CD1c-positive myeloid dendritic cell (primary cell): ENCODE results near the gene CFAP410.
"Not testable (repeated sequence)": the region's sequence is repeated elsewhere in the genome, so short reads cannot be mapped to it uniquely, and the experiment has no call there.

Experiments
- DNase-seq: peaks from one replicate; pipeline ENCODE4 v3.0.0-alpha.2; 2016; ENCODE audit errors: extremely low spot score

Gene CFAP410

DNA sequence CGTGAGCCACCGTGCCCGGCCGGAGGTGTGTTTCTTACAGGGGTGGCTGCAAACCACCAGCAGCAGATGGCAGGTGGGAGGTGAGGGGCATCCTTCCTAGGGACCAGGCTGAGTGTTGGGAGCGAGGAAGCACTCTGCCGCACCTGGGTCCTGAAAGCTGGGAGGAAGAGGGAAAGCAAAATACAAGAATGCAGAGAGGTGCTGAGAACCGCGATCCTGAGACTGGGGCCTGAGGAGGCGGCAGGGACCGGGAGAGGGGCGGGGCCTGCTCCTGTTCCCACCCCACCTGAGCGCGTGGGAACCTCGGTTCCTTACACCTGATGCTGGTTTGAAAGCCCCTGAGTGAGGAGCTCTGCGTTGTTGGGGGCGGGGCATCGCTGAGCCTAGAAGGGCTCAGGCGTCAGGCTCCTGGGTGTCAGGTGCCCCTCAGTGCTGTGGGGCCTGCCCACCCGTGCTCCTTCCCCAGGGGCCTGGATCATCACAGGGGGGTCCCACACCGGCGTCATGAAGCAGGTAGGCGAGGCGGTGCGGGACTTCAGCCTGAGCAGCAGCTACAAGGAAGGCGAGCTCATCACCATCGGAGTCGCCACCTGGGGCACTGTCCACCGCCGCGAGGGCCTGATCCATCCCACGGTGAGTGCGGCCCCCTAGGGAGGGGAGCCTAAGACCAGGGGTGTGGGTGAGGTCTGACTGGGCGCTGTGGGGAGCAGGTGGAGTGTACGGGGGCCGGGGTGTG, 29.7 kb upstream of the CFAP410 start:
- DNase-seq = no peak

DNA sequence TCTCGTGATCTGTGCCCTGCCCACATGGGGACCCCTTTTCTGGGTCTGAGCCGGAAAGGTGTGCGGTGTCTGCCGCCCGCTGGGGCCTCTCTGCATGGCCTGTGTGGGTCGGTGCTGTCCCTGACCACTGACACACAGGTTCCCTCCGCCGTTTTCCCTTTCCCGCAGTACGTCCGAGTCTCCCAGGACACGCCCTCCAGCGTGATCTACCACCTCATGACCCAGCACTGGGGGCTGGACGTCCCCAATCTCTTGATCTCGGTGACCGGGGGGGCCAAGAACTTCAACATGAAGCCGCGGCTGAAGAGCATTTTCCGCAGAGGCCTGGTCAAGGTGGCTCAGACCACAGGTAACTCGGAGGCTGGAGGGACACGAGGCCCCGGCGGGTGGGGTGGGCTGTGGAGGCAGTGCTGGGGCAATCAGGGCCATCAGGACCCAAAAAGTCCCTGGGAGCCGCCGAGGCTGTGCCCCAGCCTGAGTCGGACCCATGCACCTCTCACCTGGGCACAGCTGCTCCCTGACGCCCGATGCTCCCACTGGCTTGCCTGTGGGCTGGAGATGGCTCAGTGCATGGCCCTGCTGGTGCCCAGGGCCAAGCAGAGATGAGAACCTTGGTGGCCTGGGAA, 27.5 kb upstream of the CFAP410 start:
- DNase-seq = no peak

- no peak for DNase-seq
Measured at GRCh38 chr21:44365967-44366585, 26.9 kb upstream of the CFAP410 start.

DNA sequence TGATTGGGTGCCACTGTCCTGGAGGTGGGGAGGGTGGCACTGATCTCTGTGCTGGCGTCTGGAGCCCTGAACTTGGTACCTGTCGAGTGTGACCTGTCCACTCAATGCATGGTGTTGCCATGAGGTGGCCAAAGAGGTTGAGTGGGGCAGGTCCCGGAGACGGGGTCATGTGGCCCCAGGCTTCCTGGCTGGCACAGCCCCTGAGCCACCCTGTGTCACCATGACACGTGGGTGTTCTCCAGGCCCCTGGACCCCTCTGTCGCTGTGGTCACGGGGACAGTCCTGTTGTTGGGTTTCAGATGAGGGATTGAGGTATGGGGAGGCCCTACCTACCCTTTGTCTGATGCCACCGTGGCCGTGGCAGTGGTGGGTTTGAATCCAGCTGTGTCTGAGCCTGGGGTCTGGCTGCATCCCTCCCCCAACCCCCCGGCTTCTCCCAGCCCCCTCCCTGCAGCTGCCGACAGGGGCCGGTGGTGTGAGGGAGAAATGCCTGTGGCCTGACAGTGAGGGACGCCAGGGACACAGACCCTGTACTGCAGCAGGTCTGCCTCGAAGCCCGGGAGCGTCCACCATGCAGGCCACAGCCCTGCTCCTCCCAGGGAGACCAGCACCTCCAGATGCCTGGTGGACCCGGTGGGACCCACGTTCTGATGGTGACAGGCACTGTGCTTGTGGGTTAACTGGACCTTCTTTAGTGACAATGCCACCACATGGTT, 26.2 kb upstream of the CFAP410 start:
- DNase-seq = no peak

DNA sequence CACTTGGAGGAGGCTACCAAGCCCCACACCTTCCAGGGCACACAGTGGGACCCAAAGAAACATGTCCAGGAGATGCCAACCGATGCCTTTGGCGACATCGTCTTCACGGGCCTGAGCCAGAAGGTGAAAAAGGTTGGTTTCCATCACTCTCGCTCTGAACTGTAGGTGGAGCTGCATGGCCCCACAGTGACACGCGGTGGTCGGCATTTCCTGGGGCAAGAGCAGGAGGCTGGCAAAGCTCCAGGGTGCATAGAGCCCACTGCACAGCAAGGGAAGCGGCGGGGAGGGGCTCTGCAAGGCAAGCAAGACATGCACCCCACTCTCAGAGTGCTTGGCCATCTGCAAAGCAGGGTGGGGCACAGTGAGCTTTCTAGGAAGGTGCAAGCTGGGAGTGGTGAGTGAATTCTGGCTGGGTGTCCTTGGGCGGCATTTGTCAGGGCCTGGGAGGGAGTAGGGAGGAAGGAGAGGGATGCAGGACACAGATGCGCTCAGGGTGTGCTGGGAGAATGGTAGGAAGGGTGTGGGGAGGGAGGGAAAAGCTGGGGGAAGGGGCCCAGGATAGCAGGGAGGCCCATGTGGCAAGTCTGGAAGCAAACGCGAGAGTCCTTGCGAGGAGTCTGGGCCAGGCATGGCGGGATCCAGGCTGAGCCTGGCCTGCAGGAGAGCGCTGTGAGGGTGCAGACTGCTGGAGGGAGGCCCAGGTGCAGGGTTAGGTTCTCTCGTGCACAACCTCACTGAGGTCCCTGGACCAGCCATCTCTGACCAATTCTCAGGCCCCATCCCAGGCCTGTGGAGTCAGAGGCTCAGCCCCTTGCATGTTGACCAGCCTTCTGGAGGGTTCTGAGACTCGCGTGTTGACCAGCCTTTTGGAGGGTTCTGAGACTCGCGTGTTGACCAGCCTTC, 25.2 kb upstream of the CFAP410 start:
- DNase-seq = no peak

- DNase-seq = no peak
Measured at GRCh38 chr21:44363278-44363677, 24.1 kb upstream of the CFAP410 start.

- not testable (repeated sequence) for DNase-seq
Measured at GRCh38 chr21:44361903-44362302, 22.7 kb upstream of the CFAP410 start.

DNA sequence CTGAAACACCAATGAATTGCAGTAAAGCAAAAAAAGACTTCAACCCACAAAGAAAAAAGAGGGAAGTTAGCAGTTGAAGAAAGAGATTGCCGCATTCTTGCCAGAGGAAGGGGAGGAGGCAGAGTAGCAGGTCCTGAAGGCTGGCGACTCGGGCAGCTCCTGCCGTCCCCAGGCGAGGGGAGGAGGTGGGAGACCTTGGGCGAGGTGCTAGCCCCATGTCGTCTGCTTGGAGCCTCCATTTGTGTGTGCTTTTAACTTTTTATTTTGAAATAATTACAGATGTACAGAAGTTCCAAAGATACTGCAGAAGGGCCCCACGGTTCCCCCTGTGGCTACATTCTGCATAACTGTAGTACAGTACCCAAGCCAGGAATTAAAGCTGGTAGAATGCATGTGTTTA, 21.0 kb upstream of the CFAP410 start:
- DNase-seq = peak; percentile 65

GRCh38 chr21:44359396-44359795, 20.2 kb upstream of the CFAP410 start:
- DNase-seq = no peak

GRCh38 chr21:44357064-44357837, 18.1 kb upstream of the CFAP410 start:
- no peak for DNase-seq

- DNase-seq = peak; percentile 89
Measured at GRCh38 chr21:44356636-44357035, 17.4 kb upstream of the CFAP410 start.

GRCh38 chr21:44356160-44356559, 17.0 kb upstream of the CFAP410 start:
- DNase-seq = no peak

DNA sequence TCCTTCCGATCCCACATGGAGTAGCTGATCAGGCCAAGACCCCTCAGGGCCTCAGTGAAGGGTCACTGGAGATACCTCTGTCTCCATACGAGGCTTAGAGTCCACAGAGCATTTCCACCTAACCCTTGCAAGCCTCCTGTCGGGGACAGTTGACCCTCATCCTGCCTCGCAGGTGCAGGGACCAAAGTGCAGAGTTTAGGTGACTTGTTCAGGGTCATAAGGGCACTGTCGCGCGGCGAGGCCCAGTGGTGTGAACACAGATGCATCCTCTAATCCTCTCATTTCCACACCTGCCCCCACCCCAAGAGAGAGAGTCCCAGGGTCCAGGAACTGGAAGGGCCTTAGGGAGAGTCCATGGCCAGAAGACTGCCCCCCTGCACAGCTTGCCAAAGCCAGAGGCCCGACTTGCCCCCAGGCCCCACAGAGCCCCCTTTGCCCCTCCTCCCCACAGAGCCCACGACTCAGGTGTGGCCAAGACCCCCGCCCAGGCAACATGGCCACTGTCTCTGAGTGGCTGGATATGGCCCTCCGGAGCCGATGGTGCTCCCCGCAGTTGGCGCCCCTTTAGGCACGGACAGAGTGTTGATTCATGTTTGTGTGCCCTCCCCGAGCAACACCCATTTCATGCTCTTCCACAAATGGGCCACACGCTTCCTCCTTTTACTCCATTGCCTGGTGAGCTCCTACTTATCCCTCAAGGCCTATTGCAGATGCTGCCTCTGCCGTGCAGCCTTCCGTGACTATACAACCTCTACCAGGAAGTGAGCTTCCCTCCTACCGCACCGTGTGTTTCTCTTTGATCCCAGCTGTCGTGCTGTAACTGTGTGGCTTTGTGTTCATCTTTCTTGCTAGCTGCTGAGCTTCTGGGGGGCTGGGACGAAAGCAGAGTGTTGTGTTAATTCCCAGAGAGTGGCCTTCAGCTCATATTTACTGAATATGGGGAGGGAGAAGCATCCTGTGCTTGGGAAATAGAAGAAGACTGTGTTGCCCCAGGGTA, 15.9 kb upstream of the CFAP410 start:
- peak; percentile 46 for DNase-seq

- DNase-seq = peak; percentile 91
Measured at GRCh38 chr21:44354001-44354405, 14.8 kb upstream of the CFAP410 start.

DNA sequence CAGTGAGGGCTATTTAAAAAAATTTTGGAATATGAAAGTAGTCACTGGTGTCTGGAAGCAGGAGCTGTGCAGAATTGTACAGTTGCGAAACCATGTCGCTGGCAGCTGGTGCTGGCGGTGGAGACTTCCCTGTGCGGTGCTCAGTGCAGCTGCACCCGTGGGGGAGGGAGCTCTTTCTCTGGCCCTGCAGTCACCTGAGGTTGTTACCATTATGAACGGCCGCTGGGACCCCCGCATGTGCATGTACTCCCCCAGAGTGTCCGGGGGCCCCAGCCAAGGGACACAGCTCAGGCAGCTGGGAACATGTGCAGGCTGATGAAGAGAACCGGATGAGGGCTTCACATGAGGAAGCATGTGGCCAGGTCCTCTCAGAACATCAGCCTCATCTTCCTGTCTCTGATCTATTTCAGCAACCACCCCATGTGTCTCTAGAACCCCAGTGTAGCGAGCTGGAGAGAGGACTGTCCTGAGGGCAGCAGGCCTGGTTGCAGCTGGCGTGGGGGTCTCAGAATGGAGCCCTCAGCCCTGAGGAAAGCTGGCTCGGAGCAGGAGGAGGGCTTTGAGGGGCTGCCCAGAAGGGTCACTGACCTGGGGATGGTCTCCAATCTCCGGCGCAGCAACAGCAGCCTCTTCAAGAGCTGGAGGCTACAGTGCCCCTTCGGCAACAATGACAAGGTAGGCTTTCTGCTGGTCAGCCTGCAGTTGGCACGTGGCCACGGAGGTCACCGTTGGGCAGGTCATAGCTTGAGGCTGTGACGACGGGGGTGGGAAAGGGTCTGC, 14.2 kb upstream of the CFAP410 start, which contains the start of gene TRPM2:
Gene TRPM2 (plus strand): TSS at position 431 of the 780 bp plus-strand sequence. CDS start 80 bp downstream, at position 511.
- DNase-seq = peak; percentile 85

DNA sequence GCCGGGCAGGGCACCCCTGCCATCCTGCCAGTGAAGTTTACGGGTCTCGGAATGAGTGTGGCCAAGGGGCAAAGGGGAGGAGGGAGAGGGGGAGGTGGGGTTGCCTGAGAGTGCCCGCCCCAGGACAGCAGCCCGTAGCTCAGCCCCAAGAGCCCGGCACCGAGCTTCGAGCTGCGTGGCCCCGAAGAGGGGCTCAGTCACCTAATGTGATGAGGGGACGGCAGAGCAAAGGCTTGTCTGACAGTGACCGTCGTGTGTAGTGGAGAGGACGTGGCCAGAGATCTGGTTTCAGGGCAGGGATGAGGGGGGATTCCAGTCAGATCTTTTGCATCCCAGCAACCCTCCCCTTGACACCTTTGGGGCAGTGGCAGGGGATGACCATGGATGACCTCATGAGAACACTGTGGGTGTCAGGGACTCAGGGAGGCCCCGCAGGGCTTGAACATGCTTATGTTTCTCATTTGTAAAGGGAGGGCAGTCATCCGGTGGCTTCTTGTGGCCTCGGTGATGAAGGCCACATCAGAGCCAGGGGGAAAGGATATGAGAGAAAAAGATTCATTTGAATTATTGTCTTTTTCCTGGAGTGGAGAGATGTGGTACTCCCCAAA, 13.2 kb upstream of the CFAP410 start:
- DNase-seq = no peak

DNA sequence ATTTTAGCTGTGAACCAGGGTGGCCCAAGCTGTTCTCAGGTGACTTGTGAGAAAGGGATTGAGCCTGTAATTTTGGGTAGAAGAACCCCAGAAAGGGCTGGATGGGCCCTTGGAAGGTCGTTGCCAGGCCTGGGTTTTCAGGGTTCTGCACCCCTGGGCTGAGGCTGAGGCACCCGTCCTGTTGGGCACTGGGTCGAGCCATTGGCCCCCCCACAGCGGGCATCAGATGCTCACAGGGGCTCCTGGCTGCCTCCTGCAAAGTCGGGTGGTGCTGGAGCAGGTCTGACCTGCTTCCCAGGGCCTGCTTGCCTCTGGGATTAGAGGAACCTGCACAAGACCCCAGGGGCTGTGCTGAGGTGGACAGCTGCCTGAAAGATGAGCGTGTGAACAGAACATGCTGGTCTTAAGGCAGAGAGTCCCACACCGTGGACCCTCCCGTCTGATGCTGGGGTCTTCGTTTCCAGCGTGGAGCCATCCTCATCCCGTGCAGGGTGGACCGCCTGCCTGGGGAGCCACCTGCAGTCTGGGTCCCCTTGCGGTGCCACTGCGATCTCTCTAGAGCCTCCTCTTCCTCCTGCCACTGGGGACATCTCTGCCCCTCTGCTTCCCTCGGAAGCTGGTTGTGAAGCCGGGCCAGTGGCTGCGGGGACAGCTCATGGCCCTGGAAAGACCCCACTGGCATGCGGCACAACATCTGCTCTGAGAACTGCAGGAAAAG, 12.5 kb upstream of the CFAP410 start:
- DNase-seq = no peak
